SK-N-SH (cell line): Measurements from ENCODE around the gene HNRNPM. TPM values are rescaled to one million over a fixed set of nuclear protein-coding genes. Genes with fewer than 3 reads are reported as not detected.

Source experiments
- CTCF ChIA-PET: fragments of 300-600, 350-600 bp; formaldehyde crosslinking; extraction: SDS; loops from one replicate; lab custom pipeline; 2021; lab: Yijun Ruan, JAX
- POLR2A ChIA-PET: fragments of 350-600 bp; sonication (Branson Sonifier 250); formaldehyde crosslinking; extraction: SDS; loops from one replicate; lab custom pipeline; 2020; ENCODE audit warnings: antibody characterized with exemption, inconsistent platforms; lab: Yijun Ruan, JAX
- DNase-seq: peaks from one replicate; pipeline ENCODE4 v3.0.0; 2012
- H2AFZ ChIP-seq: fragments of 200-600 bp; sonication (generic); 2 replicates; pipeline ENCODE4 v1.8.1; 2016; ENCODE audit warnings: antibody characterized with exemption, mild to moderate bottlenecking, low read depth
- H3F3A ChIP-seq: fragments of 200-600 bp; sonication (generic); replicated peaks from 2 replicates; pipeline ENCODE3; 2016; ENCODE audit warnings: antibody characterized with exemption, mild to moderate bottlenecking; ENCODE audit not compliant: insufficient read depth
- H3K27ac ChIP-seq, 2 experiments: fragments of 200-500 bp in 1 of 2; fragments of 200-600 bp in 1 of 2; sonication (Bioruptor generic) in 1 of 2; sonication (generic), shearing (Covaris generic) in 1 of 2; 2 replicates each; pipeline versions ENCODE4 v1.5.1 to v1.6.1; 2014 to 2016; ENCODE audit warnings: low read depth in 2 of 2, inconsistent platforms in 1 of 2, low read length in 1 of 2, mild to moderate bottlenecking in 1 of 2, mixed read lengths in 1 of 2
- H3K27me3 ChIP-seq: fragments of 200-600 bp; sonication (generic), shearing (Covaris generic); 2 replicates; pipeline ENCODE4 v1.6.1; 2016; ENCODE audit warnings: mixed run types; ENCODE audit not compliant: insufficient read depth
- H3K36me3 ChIP-seq, 2 experiments: fragments of 200-500 bp in 1 of 2; fragments of 200-600 bp in 1 of 2; sonication (Bioruptor generic) in 1 of 2; sonication (generic) in 1 of 2; replicated peaks in 1 of 2; 2 replicates each; pipeline versions ENCODE3 to v1.5.1; 2014 to 2016; ENCODE audit warnings: low read length in 1 of 2, mild to moderate bottlenecking in 1 of 2; ENCODE audit not compliant: insufficient read depth in 2 of 2, control insufficient read depth in 1 of 2
- H3K4me1 ChIP-seq, 2 experiments: fragments of 200-500 bp in 1 of 2; fragments of 200-600 bp in 1 of 2; sonication (Bioruptor generic) in 1 of 2; sonication (generic), shearing (Covaris generic) in 1 of 2; 2 replicates each; pipeline versions ENCODE4 v1.5.1 to v1.6.1; 2014 to 2016; ENCODE audit warnings: low read depth in 1 of 2, low read length in 1 of 2, mixed run types in 1 of 2; ENCODE audit not compliant: insufficient read depth in 2 of 2, control insufficient read depth in 1 of 2
- H3K4me2 ChIP-seq: fragments of 200-600 bp; sonication (generic), shearing (Covaris generic); 2 replicates; pipeline ENCODE4 v1.6.1; 2017; ENCODE audit warnings: mixed run types
- H3K4me3 ChIP-seq, 2 experiments: fragments of 200-500 bp in 1 of 2; fragments of 200-600 bp in 1 of 2; sonication (Bioruptor generic) in 1 of 2; sonication (generic), shearing (Covaris generic) in 1 of 2; 2 replicates each; pipeline versions ENCODE4 v1.5.1 to v1.8.1; 2014 to 2016; ENCODE audit warnings: low read depth in 2 of 2, inconsistent platforms in 1 of 2, low read length in 1 of 2, mild to moderate bottlenecking in 1 of 2, mixed read lengths in 1 of 2, moderate library complexity in 1 of 2
- H3K79me2 ChIP-seq: fragments of 200-600 bp; sonication (generic); 2 replicates; pipeline ENCODE4 v1.8.1; 2017; ENCODE audit warnings: mild to moderate bottlenecking; ENCODE audit not compliant: insufficient read depth
- H3K9ac ChIP-seq: fragments of 200-600 bp; sonication (generic); 2 replicates; pipeline ENCODE4 v1.6.1; 2017; ENCODE audit warnings: mixed run types
- H3K9me2 ChIP-seq: fragments of 200-600 bp; sonication (generic); 2 replicates; pipeline ENCODE4 v1.6.1; 2017; ENCODE audit warnings: mixed run types
- H3K9me3 ChIP-seq: fragments of 200-600 bp; sonication (generic); 2 replicates; pipeline ENCODE4 v1.6.1; 2017; ENCODE audit warnings: mixed run types, mild to moderate bottlenecking, moderate library complexity
- H4K20me1 ChIP-seq: fragments of 200-600 bp; sonication (generic); 2 replicates; pipeline ENCODE4 v1.6.1; 2017; ENCODE audit warnings: mild to moderate bottlenecking, mixed run types; ENCODE audit not compliant: insufficient read depth
- CHD2 ChIP-seq: fragments of 150-350 bp; IDR thresholded peaks from 2 replicates; pipeline ENCODE4 v1.6.1; 2018; ENCODE audit warnings: low read length; ENCODE audit not compliant: partially characterized antibody
- FOXJ3 ChIP-seq: sonication (generic); formaldehyde crosslinking; IDR thresholded peaks from 2 replicates; pipeline ENCODE4 v1.5.1; 2020; ENCODE audit warnings: mild to moderate bottlenecking, missing genetic modification reagents
- MXI1 ChIP-seq: IDR thresholded peaks from 2 replicates; pipeline ENCODE4 v1.6.1; 2012; ENCODE audit warnings: mild to moderate bottlenecking, low read depth, low read length, improper control_type of control experiment
- POLR2AphosphoS5 ChIP-seq: IDR thresholded peaks from 2 replicates; pipeline ENCODE4 v1.6.1; 2012; ENCODE audit warnings: low read depth, low read length
- RAD21 ChIP-seq: IDR thresholded peaks from 2 replicates; pipeline ENCODE4 v1.6.1; 2012; ENCODE audit warnings: mild to moderate bottlenecking, low read length
- RFX5 ChIP-seq: IDR thresholded peaks from 2 replicates; pipeline ENCODE4 v1.6.1; 2012; ENCODE audit warnings: mild to moderate bottlenecking, improper control_type of control experiment, low read length
- SIN3A ChIP-seq: IDR thresholded peaks from 2 replicates; pipeline ENCODE4 v1.6.1; 2012; ENCODE audit warnings: low read depth, mild to moderate bottlenecking, low read length, moderate library complexity, borderline replicate concordance
- SMC3 ChIP-seq: IDR thresholded peaks from 2 replicates; pipeline ENCODE4 v1.6.1; 2012; ENCODE audit warnings: low read depth, low read length, improper control_type of control experiment
- TEAD4 ChIP-seq: IDR thresholded peaks from 2 replicates; pipeline ENCODE4 v1.4.0; 2012; ENCODE audit warnings: mild to moderate bottlenecking, borderline replicate concordance; ENCODE audit not compliant: insufficient read depth
- YY1 ChIP-seq: IDR thresholded peaks from 2 replicates; pipeline ENCODE4 v1.4.0; 2012; ENCODE audit warnings: low read depth, mild to moderate bottlenecking
- WGBS: methylation state at CpG from one replicate; pipeline ENCODE4 v1.1.6; 2017; ENCODE audit warnings: low lambda C conversion rate; 5-methylcytosine and 5-hydroxymethylcytosine counted together
- polyA plus RNA-seq, 3 experiments: library from polyadenylated mRNA; depleted of rRNA; stranded (reverse); fragments of >200 nt; gene quantifications; 2 replicates each; pipeline ENCODE4 v1.2.3, GENCODE V29; 2012
- TF ChIP-seq, protein P1 (sequence below): IDR thresholded peaks from 2 replicates; pipeline ENCODE4 v1.6.1; 2012; ENCODE audit warnings: mild to moderate bottlenecking, low read depth, low read length, moderate library complexity
- TF ChIP-seq, protein P2 (sequence below): fragments of 150-350 bp; IDR thresholded peaks from 2 replicates; pipeline ENCODE4 v1.6.1; 2017; ENCODE audit warnings: antibody characterized with exemption, low read length, low read depth, borderline replicate concordance
- TF ChIP-seq, protein P3 (sequence below): IDR thresholded peaks from 2 replicates; pipeline ENCODE4 v1.4.0; 2012; ENCODE audit warnings: low read depth
- TF ChIP-seq, protein P4 (sequence below): IDR thresholded peaks from 2 replicates; pipeline ENCODE4 v1.4.0; 2012; ENCODE audit warnings: low read depth, borderline replicate concordance
- TF ChIP-seq, protein P5 (sequence below): fragments of 200-600 bp; sonication (generic); IDR thresholded peaks from 2 replicates; pipeline ENCODE4 v1.6.1; 2017; ENCODE audit warnings: antibody characterized with exemption, mild to moderate bottlenecking, moderate library complexity

The HNRNPM gene
- polyA plus RNA-seq, 1 of the 3 experiments (the other 2 are of a cell fraction), result 205 TPM

DNA sequence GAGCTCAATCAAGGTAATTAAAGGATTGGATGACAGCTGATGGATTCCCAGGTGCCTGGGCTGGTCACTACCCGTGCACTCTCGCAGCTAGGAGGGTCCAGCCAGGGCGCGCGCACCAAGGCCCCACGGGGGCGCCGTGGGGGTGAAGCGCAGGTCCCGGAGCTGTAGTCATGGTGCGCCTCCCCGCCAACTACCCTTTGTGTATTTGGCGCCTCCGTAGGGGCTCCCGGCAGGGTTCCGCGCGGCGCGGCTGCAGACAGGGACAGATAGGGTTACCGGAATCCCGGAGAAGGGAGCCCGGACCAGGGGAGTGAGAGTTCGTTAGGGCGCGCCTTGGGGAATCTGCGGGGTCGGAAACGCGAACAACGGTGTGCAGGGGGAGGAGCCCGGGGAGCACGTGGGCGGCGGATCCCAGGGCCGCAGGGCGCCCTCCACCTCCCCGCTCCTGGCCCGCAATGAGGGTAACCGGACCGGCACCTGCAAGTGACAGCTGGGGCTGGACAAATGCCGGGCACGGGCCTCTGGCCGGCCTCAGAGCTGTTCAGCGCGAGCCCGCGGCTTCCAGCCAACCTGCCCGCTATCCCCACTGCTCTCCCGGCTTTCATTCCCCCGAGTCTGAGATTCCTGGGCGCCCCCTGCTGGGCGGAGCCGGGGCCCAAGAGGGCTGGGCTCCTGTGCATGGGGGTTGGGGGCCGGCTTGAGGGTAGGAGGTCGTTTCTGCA lies 61.1 kb downstream of the HNRNPM start:
- H3K79me2 ChIP-seq, result no peaks in the 10 kb centered on the region
- peak overlapping the region; percentile 91 for H3K4me2 ChIP-seq
- POLR2A ChIA-PET, result interaction anchor here (0.6 to 1.8 kb wide), 6 partner anchors 8 to 185 kb away, joined by 3 to 7 read pairs (median 5); partner anchors contain the start of genes MARCHF2, NDUFA7, RPS28 and ZNF414
- no peaks in the 10 kb centered on the region for H3K9me3 ChIP-seq
- peaks cover 0 to 5% of the 10 kb centered on the region in 2 experiments; a peak in 1 of 4 replicates for H3K4me1 ChIP-seq
- H3K27me3 ChIP-seq, result no peaks in the 10 kb centered on the region
- DNase-seq, result peak; percentile 98
- peak overlapping the region; percentile 54 to 69 for H3K4me3 ChIP-seq
- 5% methylated on average over 26 of the region's 56 CpGs for WGBS
- peak overlapping the region; percentile 35; the same call in 1 of the 2 replicates for H3K9ac ChIP-seq
- H2AFZ ChIP-seq, result peak overlapping the region; percentile 91; the same call in 1 of the 2 replicates
- H3K27ac ChIP-seq, result peak overlapping the region in 1 of 2 experiments; percentile 48; a peak in 2 of 4 replicates
- H3K9me2 ChIP-seq, result no peaks in the 10 kb centered on the region
- no peaks in the 10 kb centered on the region for H4K20me1 ChIP-seq
- H3F3A ChIP-seq, result no peaks in the 10 kb centered on the region
- CTCF ChIA-PET, result interaction anchor here (0.6 to 4.4 kb wide), 41 partner anchors 8 to 1326 kb away, joined by 3 to 51 read pairs (median 4); partner anchors contain the start of genes KANK3, MARCHF2, MYO1F and NDUFA7
- 0 out of 2 replicates have a peak, but pooled peaks have one; percentile 33 for TF ChIP-seq SIN3A
- TF ChIP-seq, protein P1, sequence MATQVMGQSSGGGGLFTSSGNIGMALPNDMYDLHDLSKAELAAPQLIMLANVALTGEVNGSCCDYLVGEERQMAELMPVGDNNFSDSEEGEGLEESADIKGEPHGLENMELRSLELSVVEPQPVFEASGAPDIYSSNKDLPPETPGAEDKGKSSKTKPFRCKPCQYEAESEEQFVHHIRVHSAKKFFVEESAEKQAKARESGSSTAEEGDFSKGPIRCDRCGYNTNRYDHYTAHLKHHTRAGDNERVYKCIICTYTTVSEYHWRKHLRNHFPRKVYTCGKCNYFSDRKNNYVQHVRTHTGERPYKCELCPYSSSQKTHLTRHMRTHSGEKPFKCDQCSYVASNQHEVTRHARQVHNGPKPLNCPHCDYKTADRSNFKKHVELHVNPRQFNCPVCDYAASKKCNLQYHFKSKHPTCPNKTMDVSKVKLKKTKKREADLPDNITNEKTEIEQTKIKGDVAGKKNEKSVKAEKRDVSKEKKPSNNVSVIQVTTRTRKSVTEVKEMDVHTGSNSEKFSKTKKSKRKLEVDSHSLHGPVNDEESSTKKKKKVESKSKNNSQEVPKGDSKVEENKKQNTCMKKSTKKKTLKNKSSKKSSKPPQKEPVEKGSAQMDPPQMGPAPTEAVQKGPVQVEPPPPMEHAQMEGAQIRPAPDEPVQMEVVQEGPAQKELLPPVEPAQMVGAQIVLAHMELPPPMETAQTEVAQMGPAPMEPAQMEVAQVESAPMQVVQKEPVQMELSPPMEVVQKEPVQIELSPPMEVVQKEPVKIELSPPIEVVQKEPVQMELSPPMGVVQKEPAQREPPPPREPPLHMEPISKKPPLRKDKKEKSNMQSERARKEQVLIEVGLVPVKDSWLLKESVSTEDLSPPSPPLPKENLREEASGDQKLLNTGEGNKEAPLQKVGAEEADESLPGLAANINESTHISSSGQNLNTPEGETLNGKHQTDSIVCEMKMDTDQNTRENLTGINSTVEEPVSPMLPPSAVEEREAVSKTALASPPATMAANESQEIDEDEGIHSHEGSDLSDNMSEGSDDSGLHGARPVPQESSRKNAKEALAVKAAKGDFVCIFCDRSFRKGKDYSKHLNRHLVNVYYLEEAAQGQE, result 0 out of 2 replicates have a peak, but pooled peaks have one; percentile 37
- TF ChIP-seq, protein P2, sequence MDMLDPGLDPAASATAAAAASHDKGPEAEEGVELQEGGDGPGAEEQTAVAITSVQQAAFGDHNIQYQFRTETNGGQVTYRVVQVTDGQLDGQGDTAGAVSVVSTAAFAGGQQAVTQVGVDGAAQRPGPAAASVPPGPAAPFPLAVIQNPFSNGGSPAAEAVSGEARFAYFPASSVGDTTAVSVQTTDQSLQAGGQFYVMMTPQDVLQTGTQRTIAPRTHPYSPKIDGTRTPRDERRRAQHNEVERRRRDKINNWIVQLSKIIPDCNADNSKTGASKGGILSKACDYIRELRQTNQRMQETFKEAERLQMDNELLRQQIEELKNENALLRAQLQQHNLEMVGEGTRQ, result no peak
- no peak for TF ChIP-seq FOXJ3
- TF ChIP-seq RAD21, result peak; percentile 73
- TF ChIP-seq, protein P3, sequence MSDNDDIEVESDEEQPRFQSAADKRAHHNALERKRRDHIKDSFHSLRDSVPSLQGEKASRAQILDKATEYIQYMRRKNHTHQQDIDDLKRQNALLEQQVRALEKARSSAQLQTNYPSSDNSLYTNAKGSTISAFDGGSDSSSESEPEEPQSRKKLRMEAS, result peak; percentile 90
- peak; percentile 77 for TF ChIP-seq SMC3
- 0 out of 2 replicates have a peak, but pooled peaks have one; percentile 43 for TF ChIP-seq TEAD4
- peak; percentile 53 for TF ChIP-seq CHD2
- peak; percentile 74 for TF ChIP-seq MXI1
- TF ChIP-seq, protein P4, sequence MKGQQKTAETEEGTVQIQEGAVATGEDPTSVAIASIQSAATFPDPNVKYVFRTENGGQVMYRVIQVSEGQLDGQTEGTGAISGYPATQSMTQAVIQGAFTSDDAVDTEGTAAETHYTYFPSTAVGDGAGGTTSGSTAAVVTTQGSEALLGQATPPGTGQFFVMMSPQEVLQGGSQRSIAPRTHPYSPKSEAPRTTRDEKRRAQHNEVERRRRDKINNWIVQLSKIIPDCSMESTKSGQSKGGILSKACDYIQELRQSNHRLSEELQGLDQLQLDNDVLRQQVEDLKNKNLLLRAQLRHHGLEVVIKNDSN, result peak; percentile 81
- no peak for TF ChIP-seq RFX5
- 0 out of 2 replicates have a peak, but pooled peaks have one; percentile 14 for TF ChIP-seq POLR2AphosphoS5
- TF ChIP-seq, protein P5, sequence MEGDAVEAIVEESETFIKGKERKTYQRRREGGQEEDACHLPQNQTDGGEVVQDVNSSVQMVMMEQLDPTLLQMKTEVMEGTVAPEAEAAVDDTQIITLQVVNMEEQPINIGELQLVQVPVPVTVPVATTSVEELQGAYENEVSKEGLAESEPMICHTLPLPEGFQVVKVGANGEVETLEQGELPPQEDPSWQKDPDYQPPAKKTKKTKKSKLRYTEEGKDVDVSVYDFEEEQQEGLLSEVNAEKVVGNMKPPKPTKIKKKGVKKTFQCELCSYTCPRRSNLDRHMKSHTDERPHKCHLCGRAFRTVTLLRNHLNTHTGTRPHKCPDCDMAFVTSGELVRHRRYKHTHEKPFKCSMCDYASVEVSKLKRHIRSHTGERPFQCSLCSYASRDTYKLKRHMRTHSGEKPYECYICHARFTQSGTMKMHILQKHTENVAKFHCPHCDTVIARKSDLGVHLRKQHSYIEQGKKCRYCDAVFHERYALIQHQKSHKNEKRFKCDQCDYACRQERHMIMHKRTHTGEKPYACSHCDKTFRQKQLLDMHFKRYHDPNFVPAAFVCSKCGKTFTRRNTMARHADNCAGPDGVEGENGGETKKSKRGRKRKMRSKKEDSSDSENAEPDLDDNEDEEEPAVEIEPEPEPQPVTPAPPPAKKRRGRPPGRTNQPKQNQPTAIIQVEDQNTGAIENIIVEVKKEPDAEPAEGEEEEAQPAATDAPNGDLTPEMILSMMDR, result peak; percentile 91
- TF ChIP-seq YY1, result no peak
- H3K36me3 ChIP-seq, result peaks cover 0 to 2% of the 10 kb centered on the region in 2 experiments
